DOHH2 (cell line): ENCODE measurements around the gene CHPF.

Experiments
- CTCF ChIP-seq: fragments of 200-600 bp; sonication (generic); IDR thresholded peaks from one replicate; pipeline ENCODE4 v1.5.1; 2014; ENCODE audit warnings: antibody characterized with exemption, mild to moderate bottlenecking, low read depth, low read length; ENCODE audit not compliant: poor library complexity, severe bottlenecking
- EZH2phosphoT487 ChIP-seq: fragments of 200-600 bp; sonication (generic); IDR thresholded peaks from 2 replicates; pipeline ENCODE4 v1.6.1; 2017; ENCODE audit warnings: borderline replicate concordance, mild to moderate bottlenecking, antibody characterized with exemption, low read length, moderate library complexity, mixed read lengths

DNA sequence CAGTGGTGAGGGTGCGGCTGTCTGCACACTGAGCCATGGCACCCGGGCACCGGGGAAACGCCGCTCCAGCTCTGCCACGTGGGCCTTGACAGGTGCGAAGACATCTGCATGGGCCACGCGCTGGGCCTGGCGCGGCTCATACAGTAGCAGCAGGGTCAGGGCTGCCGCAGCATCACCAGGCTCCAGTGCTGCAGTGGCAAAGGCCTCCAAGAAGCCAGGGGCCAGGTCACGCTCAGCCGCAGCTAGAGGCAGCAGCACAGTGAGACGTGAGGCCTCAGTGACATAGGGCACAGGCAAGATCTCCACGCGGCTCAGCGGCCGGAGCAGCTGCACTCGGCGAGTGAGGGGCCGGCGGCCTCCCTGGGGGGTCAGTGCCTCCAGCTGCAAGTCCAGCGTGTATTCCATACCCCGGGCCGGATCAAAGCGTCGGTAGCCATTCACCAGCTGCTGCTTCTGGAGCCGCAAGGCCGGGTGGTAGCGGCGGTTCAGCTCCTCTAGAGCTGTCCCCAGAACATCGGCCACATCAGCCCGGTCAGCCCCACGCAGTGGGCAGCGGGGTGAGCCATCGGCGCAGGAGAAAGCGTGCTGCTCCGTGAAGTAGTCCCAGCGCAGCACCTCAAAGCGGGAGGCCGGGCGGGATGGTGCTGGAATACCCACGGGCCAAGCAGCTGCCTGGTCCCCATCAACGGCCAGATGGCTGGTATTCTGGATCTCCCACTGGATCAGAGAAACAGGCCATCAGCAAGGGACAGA is 3.5 kb downstream of the CHPF start:
- TF ChIP-seq CTCF (no peak), EZH2phosphoT487 (no peak)
